Mucosa of rectum (tissue), 2 donors: ENCODE measurements around the gene CRABP1.

Experiments
- H3K27ac ChIP-seq, 2 donors: one replicate each; pipeline ENCODE4 v1.7.0; 2013; ENCODE audit warnings: inconsistent platforms in 2 of 2, low read depth in 2 of 2, low read length in 2 of 2
- H3K27me3 ChIP-seq, 2 donors: one replicate each; pipeline ENCODE4 v1.7.0; 2013; ENCODE audit warnings: low read length in 2 of 2; ENCODE audit not compliant: control insufficient read depth in 2 of 2, insufficient read depth in 2 of 2
- H3K36me3 ChIP-seq, 2 donors: one replicate each; pipeline ENCODE4 v1.7.0; 2013; ENCODE audit warnings: low read length in 2 of 2; ENCODE audit not compliant: control insufficient read depth in 2 of 2, insufficient read depth in 2 of 2
- H3K4me1 ChIP-seq, 2 donors: one replicate each; pipeline ENCODE4 v1.7.0; 2013; ENCODE audit warnings: low read length in 2 of 2, mild to moderate bottlenecking in 1 of 2; ENCODE audit not compliant: control insufficient read depth in 2 of 2, insufficient read depth in 2 of 2
- H3K4me3 ChIP-seq, 2 donors: one replicate each; pipeline ENCODE4 v1.7.0; 2013; ENCODE audit warnings: low read length in 2 of 2
- H3K9ac ChIP-seq, 2 donors: one replicate each; pipeline ENCODE4 v1.7.0; 2013; ENCODE audit warnings: low read length in 2 of 2, low read depth in 1 of 2, mild to moderate bottlenecking in 1 of 2
- H3K9me3 ChIP-seq, 2 donors: one replicate each; pipeline ENCODE4 v1.7.0; 2013; ENCODE audit warnings: low read length in 2 of 2; ENCODE audit not compliant: control insufficient read depth in 2 of 2
- donor health status: healthy.
- donor health status: Normal muscosa, but diverticular disease.

Gene CRABP1

GRCh38 chr15:78345396-78346125 is 5.4 kb downstream of the CRABP1 start:
- Histone ChIP-seq H3K27me3 (peaks cover 11 to 25% of the 10 kb centered on the region in 2 donors), H3K4me3 (no peak overlapping the region), H3K27ac (no peak overlapping the region), H3K36me3 (no peaks in the 10 kb centered on the region), H3K9me3 (no peaks in the 10 kb centered on the region), H3K4me1 (peaks cover 6 to 8% of the 10 kb centered on the region in 2 donors), H3K9ac (no peak overlapping the region)

GRCh38 chr15:78347586-78348543 is 7.7 kb downstream of the CRABP1 start:
- H3K27ac ChIP-seq = no peak overlapping the region
- H3K9me3 ChIP-seq = no peaks in the 10 kb centered on the region
- H3K27me3 ChIP-seq = peaks cover 0 to 8% of the 10 kb centered on the region in 2 donors
- H3K36me3 ChIP-seq = no peaks in the 10 kb centered on the region
- H3K9ac ChIP-seq = no peak overlapping the region
- peaks cover 0 to 3% of the 10 kb centered on the region in 2 donors for H3K4me1 ChIP-seq
- no peak overlapping the region for H3K4me3 ChIP-seq

GRCh38 chr15:78350058-78350457 is 9.9 kb downstream of the CRABP1 start:
- Histone ChIP-seq H3K9ac (no peak overlapping the region), H3K36me3 (no peaks in the 10 kb centered on the region), H3K27me3 (no peaks in the 10 kb centered on the region), H3K9me3 (no peaks in the 10 kb centered on the region), H3K27ac (no peak overlapping the region), H3K4me1 (peaks cover 0 to 3% of the 10 kb centered on the region in 2 donors), H3K4me3 (no peak overlapping the region)

GRCh38 chr15:78351539-78351938 is 11.4 kb downstream of the CRABP1 start:
- Histone ChIP-seq H3K9ac (no peak overlapping the region), H3K27me3 (no peaks in the 10 kb centered on the region), H3K36me3 (no peaks in the 10 kb centered on the region), H3K4me1 (peaks cover 0 to 3% of the 10 kb centered on the region in 2 donors), H3K27ac (no peak overlapping the region), H3K9me3 (no peaks in the 10 kb centered on the region), H3K4me3 (no peak overlapping the region)

GRCh38 chr15:78353093-78353492 is 12.9 kb downstream of the CRABP1 start:
- Histone ChIP-seq H3K27me3 (no peaks in the 10 kb centered on the region), H3K4me3 (no peak overlapping the region), H3K27ac (no peak overlapping the region), H3K4me1 (peaks cover 0 to 1% of the 10 kb centered on the region in 2 donors), H3K36me3 (no peaks in the 10 kb centered on the region), H3K9me3 (no peaks in the 10 kb centered on the region), H3K9ac (no peak overlapping the region)

DNA sequence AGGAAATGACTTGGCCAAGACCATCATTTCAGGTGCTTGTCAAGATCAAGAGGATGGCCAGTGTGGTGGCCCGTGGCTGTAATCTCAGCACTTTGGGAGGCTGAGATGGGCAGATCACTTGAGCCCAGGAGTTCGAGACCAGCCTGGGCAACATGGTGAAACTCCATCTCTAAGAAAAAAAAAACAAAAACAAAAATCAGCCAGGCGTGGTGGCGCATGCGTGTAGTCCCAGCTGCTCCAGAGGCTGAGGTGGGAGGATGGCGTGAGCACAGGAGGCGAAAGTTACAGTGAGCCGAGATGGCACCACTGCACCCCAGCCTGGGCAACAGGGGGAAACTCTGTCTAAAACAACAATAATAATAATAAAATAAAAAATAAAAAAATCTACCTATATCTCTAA is 15.0 kb downstream of the CRABP1 start:
- H3K9ac ChIP-seq = no peak overlapping the region
- no peaks in the 10 kb centered on the region for H3K4me1 ChIP-seq
- H3K27ac ChIP-seq = no peak overlapping the region
- no peaks in the 10 kb centered on the region for H3K36me3 ChIP-seq
- no peaks in the 10 kb centered on the region for H3K27me3 ChIP-seq
- H3K4me3 ChIP-seq = no peak overlapping the region
- H3K9me3 ChIP-seq = no peaks in the 10 kb centered on the region

- H3K27me3 ChIP-seq = no peaks in the 10 kb centered on the region
- H3K4me1 ChIP-seq = no peaks in the 10 kb centered on the region
- H3K4me3 ChIP-seq = no peak overlapping the region
- H3K27ac ChIP-seq = no peak overlapping the region
- H3K36me3 ChIP-seq = no peaks in the 10 kb centered on the region
- H3K9ac ChIP-seq = no peak overlapping the region
- no peaks in the 10 kb centered on the region for H3K9me3 ChIP-seq
Measured at GRCh38 chr15:78358102-78358870, 18.1 kb downstream of the CRABP1 start.

GRCh38 chr15:78359041-78359808 is 19.1 kb downstream of the CRABP1 start:
- no peaks in the 10 kb centered on the region for H3K9me3 ChIP-seq
- no peaks in the 10 kb centered on the region for H3K36me3 ChIP-seq
- H3K27me3 ChIP-seq = no peaks in the 10 kb centered on the region
- H3K4me1 ChIP-seq = no peaks in the 10 kb centered on the region
- H3K9ac ChIP-seq = no peak overlapping the region
- no peak overlapping the region for H3K4me3 ChIP-seq
- no peak overlapping the region for H3K27ac ChIP-seq

GRCh38 chr15:78360367-78360801 is 20.2 kb downstream of the CRABP1 start:
- Histone ChIP-seq H3K27me3 (no peaks in the 10 kb centered on the region), H3K36me3 (no peaks in the 10 kb centered on the region), H3K9me3 (no peaks in the 10 kb centered on the region)

More at GRCh38 chr15:78360367-78360801, 20.2 kb downstream of the CRABP1 start:
- Histone ChIP-seq H3K9ac (no peak overlapping the region), H3K4me1 (peaks cover under 1 to 1% of the 10 kb centered on the region in 2 donors), H3K27ac (no peak overlapping the region), H3K4me3 (no peak overlapping the region)
